GM06990 (cell line): Measurements from ENCODE around the gene SLC25A13.
A peak's percentile ranks its signal among the peaks of the same experiment; 100 is the strongest.
"Not testable (repeated sequence)": the region's sequence is repeated elsewhere in the genome, so short reads cannot be mapped to it uniquely, and the experiment has no call there.

ENCODE experiments used
- DNase-seq: peaks from one replicate; pipeline ENCODE4 v3.0.0-alpha.2; 2011; ENCODE audit not compliant: insufficient read length; ENCODE audit errors: extremely low read depth
- H3K27me3 ChIP-seq: replicated peaks from 2 replicates; pipeline ENCODE4 v1.6.0; 2011; ENCODE audit warnings: low read length; ENCODE audit not compliant: control insufficient read depth, insufficient read depth
- H3K36me3 ChIP-seq: 2 replicates; pipeline ENCODE4 v1.5.1; 2011; ENCODE audit warnings: low read length; ENCODE audit not compliant: control insufficient read depth, insufficient read depth
- H3K4me3 ChIP-seq: replicated peaks from 2 replicates; pipeline ENCODE4 v1.5.1; 2011; ENCODE audit warnings: low read depth, mild to moderate bottlenecking, control low read depth, low read length
- CTCF ChIP-seq: IDR thresholded peaks from 2 replicates; pipeline ENCODE4 v1.5.1; 2011; ENCODE audit warnings: low read length, control low read depth, mild to moderate bottlenecking, inconsistent platforms; ENCODE audit not compliant: insufficient read depth, poor library complexity, severe bottlenecking

The SLC25A13 gene

GRCh38 chr7:96328016-96328415, 6.1 kb upstream of the SLC25A13 start:
- no peak for TF ChIP-seq CTCF
- Histone ChIP-seq H3K27me3 (no peaks in the 10 kb centered on the region), H3K36me3 (no peaks in the 10 kb centered on the region), H3K4me3 (no peak overlapping the region)
- no peak for DNase-seq

GRCh38 chr7:96327429-96327828, 5.5 kb upstream of the SLC25A13 start:
- no peak for DNase-seq
- no peak for TF ChIP-seq CTCF
- Histone ChIP-seq H3K27me3 (no peaks in the 10 kb centered on the region), H3K36me3 (no peaks in the 10 kb centered on the region), H3K4me3 (no peak overlapping the region)

- H3K27me3 ChIP-seq, H3K4me3 ChIP-seq, DNase-seq, H3K36me3 ChIP-seq: not testable (repeated sequence)
These were observed 4.9 kb upstream of the SLC25A13 start for GRCh38 chr7:96326752-96327151.

GRCh38 chr7:96322847-96323461, 1.1 kb upstream of the SLC25A13 start:
- DNase-seq = no peak
- H3K36me3 ChIP-seq = no peaks in the 10 kb centered on the region
- no peak for TF ChIP-seq CTCF
- H3K4me3 ChIP-seq = no peak overlapping the region
- no peaks in the 10 kb centered on the region for H3K27me3 ChIP-seq

- H3K27me3 ChIP-seq = no peaks in the 10 kb centered on the region
- no peak for TF ChIP-seq CTCF
- H3K36me3 ChIP-seq = no peaks in the 10 kb centered on the region
- peak overlapping the region; percentile 81 for H3K4me3 ChIP-seq
- no peak for DNase-seq
These were observed 436 bp upstream of the SLC25A13 start for GRCh38 chr7:96322373-96322695.

- Histone ChIP-seq H3K27me3 (no peaks in the 10 kb centered on the region), H3K4me3 (peak overlapping the region; percentile 81), H3K36me3 (no peaks in the 10 kb centered on the region)
- TF ChIP-seq CTCF = no peak
- DNase-seq = no peak
These were observed 754 bp downstream of the SLC25A13 start for GRCh38 chr7:96321031-96321657.
